ENCODE data around the gene ADGRG3.

ADGRG3 gene

DNA sequence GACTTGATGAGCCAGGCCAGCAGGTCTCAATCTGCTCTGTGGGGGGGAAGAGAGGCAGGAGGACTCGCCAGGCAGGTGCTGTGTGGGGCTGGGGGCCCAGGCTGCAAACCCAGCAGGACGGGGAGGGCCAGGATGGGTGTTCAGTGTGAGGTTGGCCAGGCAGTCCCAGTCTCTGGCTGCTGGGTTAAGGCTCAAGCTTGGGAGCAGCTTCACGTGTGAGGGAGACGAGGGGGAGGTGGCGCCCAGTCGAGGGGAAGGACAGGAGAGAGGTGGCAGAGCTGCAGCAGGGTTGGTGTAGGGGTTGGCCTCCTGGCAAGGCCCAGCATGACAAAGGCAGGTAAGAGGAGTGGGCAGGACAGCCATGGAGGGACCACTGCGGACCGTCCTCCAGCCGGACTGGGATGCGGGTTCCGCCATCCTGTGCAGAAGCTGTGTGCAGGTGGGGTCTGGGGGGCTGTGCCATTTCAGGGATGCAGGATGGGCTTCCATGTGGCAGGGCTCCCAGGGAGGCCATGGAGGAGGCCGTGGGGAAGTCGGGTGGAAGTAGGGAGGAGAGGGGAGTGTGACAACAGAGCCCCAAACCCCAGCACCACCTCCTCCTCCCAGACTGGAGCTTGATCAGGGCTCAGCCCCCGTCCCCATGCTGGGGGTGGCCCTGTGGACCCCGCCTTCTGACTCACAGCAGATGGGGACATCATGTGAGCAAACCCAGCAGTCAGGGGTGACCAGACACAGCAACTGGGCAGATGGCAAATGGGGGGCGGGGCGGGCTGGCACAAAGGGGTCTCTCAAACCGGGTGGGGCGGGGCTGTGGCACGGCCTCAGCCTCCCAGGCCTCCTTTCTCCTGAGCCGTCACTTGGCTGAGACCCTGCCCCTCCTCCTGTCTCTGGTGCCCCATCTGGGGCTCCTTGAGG, 36.9 kb upstream of the ADGRG3 start:
- FAIRE-seq = no peak

DNA sequence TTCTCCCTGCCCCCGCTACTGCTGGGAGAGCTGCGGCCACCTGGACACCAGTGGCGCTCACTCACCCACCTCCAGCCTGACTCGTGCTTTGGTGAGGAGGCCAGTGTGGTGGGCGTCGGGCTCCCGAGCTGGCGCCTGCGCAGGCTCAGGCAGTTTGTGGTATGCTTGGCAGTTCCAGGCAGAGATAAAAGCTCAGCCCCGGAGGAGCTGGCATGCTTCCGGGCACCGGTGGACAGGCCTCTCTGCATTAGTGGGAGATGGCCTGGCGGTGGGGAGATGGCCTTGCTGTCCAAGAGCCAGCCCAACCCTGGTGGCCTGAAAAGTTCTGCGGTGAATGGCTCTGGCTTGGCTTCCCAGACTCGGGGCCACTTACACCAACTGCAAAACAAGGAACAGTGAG, 35.5 kb upstream of the ADGRG3 start:
- no peak for FAIRE-seq

DNA sequence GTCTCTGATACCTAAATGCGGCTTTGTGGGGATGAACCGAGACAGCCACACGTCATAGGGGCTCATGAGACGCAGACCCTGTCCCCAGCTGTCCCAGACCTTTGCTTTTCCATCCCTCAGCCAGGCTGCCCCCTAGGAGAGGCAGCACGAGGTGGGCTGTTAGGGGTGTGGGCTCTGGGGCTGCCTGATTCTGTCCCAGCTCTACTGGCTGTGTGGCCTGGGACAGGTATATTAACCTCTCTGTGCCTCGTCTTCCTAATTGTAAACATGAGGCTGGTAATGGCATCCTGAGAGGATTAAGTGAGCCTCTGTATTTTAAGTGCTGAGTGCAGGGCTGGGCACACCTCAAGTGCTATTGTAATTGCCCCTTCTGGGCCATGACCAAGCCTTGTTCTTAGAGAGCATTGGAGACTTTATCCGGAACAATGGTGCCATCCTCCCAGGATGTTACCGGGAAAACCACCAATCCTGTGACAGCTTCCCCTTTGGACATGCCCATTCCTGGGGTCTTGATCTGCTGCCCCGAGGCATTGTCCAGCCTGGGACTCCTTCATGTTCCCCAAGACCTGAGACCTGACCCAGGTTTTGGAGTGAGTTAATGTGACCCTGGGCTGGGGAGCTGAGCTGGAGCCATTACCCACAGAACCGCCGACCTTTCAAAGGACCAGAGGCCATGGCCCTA, 34.6 kb upstream of the ADGRG3 start:
- no peak for FAIRE-seq

GRCh38 chr16:57634171-57634570, 33.9 kb upstream of the ADGRG3 start:
- no peak for FAIRE-seq

- no peak for FAIRE-seq
Measured at GRCh38 chr16:57635266-57636097, 32.6 kb upstream of the ADGRG3 start.

GRCh38 chr16:57636184-57636583, 31.9 kb upstream of the ADGRG3 start:
- no peak for FAIRE-seq

GRCh38 chr16:57637020-57637419, 31.1 kb upstream of the ADGRG3 start:
- no peak for FAIRE-seq

GRCh38 chr16:57637424-57637823, 30.7 kb upstream of the ADGRG3 start:
- no peak for FAIRE-seq

GRCh38 chr16:57637965-57638364, 30.1 kb upstream of the ADGRG3 start:
- no peak for FAIRE-seq

DNA sequence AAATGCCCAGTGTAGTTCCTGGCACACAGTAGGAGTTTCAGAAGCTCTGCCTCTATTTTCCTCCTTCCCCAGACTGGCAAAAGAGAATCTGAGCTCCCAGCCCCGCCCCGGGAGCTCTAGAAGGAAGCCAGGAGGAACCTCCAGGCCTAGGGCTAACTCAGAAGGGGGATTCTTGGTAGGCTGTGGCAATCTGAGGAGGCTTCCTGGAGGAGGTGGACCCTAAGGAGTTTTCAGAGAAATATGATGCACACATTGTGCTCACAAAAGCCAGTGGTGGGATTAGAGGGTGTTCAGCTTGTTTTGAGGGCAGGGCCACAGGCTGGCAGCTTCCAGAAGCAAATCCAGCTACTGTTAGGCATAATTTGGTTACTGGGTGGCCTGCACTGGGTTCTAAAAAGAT, 29.7 kb upstream of the ADGRG3 start:
- FAIRE-seq = no peak

DNA sequence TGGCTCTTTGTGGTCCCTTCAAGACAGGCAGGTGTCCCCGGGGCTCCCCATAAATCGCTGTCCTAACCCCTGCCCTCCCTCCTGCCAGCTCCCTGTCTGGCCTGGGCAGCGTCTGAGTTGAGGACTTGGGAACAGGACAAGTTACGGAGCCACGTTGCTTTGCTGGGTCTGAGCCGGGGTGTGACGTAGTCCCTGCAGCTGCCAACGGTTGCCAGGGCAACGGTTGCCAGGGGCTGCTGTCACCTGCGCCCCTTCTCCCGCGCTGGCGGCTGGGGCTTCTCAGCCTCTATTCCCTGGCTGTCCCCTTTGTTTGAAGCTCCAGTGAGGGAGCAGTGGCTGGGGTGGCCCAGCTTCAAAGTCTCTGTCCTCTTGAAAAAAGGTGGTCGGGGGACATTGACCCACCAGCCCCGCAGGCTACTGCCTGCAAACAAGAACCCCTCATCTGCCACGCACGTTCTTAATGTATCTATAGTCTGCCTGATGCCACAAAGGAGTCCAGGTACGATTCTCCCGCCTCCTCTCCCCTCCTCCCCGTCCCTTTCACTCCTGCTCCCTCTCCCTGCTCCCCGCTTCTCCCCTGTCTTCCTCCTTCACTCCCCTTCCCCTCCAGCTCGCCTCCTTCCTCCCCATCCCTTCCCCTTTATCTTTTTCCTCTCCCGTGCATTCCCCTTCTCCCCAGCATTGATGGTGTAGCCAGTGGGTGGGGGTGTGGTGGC, 28.8 kb upstream of the ADGRG3 start:
- no peak for FAIRE-seq

- no peak for FAIRE-seq
Measured at GRCh38 chr16:57640185-57640584, 27.9 kb upstream of the ADGRG3 start.

DNA sequence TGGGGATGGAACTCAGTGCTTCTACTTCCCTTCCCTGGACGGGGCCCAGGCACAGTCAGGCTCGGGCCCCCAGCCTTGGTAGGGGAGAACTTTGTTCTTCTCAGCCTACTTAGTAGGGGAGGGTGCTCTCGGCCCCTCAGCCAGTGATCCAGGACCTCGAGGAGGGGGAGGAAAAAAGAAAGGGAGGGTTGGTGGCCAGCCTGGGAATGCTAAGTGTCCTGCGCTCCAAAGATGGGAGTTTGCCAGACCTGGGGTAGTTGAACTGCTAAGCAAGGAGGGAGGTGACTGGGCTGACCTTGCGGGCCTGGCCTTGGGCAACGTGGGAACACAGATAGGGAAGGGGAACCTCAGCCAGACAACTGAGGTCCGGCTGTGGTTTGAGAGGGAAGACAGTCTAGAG, 27.5 kb upstream of the ADGRG3 start:
- no peak for FAIRE-seq

GRCh38 chr16:57642160-57643135, 25.7 kb upstream of the ADGRG3 start:
- no peak for FAIRE-seq

DNA sequence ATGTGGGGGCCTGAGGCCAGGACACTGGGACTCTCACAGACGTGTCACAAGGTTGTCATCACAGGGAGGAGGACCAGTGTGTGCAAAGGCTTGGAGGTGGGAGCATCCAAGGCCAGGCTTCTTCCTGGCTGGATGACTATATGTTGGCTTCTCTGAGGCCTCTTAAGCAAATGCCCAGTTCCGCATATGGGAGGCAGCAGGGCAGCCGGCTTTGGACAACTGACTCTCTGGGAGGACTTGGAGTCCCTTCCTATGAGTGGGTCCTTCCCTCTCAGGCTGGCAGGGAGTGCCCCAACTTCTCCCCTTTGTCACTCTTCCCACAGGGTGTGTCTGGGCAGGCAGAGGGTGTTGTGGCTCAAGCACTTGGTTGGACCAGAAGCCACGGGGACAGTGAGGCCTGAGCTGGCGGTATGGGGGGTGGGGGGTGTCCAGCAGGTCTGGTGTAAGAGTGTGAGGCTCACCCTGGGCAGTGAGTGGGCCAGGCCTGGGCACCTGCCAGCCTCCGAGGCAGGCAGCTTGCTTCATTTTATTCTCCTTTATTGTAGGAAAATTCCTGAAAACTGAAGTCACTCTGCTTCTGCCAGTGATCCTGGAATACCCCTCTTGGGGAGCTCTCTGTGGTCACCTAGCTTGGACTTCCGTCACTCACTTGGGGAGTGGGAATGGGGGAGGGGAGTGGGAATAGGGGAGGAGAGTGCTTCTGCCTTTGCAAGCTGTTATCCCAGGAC, 24.8 kb upstream of the ADGRG3 start:
- FAIRE-seq = no peak

DNA sequence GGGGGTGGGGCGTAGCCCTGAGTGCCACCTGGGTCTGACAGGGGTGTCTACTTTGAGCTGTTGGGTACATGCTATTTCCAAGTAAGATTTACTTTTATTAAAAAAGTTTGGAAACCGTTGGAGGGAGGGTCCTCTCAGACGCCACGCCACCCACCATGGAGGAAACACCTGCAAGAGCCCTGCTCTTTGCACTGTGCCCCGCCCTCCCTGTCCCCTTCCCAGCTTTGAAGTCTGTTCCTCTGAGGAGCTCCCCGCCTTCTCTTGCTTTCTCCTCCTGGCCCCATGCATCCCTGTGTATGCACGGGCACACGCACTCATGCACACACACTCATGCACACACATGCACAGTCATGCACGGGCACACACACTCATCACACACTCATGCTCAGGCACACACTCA, 24.2 kb upstream of the ADGRG3 start:
- no peak for FAIRE-seq

- FAIRE-seq = no peak
Measured at GRCh38 chr16:57644383-57645014, 23.6 kb upstream of the ADGRG3 start.

DNA sequence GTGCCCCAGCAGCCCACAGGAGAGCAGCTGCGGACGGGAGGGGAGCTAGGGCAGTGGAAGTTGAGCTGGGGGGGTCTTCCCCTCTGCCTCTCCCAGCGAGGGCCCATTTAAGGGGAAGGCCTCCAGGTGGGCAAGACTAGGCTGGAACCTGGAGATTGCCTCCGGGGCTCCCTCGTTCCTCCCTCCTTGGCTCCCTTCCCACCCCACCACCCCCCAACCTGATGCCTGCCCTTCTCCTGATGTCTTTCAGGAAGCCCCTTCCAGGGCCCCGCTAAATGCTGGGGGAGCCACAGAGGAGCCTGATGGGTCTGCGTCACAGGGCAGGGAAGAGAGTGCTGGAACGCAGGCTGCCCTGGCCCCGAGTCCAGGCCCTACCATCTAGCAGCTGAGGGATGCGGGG, 22.9 kb upstream of the ADGRG3 start:
- no peak for FAIRE-seq

DNA sequence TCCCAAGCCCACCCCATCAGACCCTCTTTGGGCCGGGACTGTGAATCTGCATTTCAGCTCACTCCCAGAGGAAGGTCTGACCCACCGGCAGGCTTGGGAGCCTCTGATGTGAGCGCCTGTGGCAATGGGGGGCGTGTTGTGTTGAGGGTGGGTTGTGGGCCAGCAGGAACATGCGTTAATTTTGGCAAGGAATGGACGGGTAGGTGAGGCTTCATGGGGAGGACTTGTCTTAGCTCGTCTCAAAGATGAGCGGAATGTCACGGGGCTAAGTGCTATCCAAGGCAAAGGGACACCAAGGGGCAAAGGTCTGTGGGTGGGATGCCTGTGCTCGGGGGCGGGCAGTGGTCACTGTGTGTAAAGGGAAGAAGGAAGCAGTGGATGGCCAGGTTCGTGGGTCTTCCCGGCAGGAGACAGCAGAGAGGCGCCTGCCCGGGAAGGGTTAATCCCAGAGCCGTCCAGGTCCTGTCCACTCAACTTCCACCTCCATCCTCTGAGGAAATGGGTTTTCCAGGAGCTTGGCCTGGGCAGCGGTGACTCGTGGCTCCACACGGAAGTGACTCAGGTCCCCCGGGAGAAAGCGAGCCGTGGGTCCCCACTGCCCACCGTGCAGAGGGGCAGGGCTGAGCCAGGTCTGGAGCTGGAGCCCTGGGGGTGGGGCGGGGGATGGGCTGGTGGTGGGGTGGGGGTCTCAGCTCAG, 22.3 kb upstream of the ADGRG3 start:
- no peak for FAIRE-seq
